ENCODE results near the gene MICB. TPM values are rescaled to one million over a fixed set of nuclear protein-coding genes. Genes with fewer than 3 reads are reported as not detected.

The MICB gene
- total RNA-seq, 1 experiment from 2014 or later: 72.1 TPM

GRCh38 chr6:31556307-31556706 is 58.4 kb downstream of the MICB start:
- Histone ChIP-seq H3K9me3 (ENCODE audit: control insufficient read depth, insufficient read depth, low read depth, low read length) (no peaks in the 10 kb centered on the region), H3K27ac (ENCODE audit: low read length) (no peak overlapping the region), H3K36me3 (ENCODE audit: control insufficient read depth, insufficient read depth, low read length) (peaks cover 10% of the 10 kb centered on the region), H3K4me3 (ENCODE audit: low read depth in 2 of 2, low read length in 2 of 2) (no peak overlapping the region), H3K4me1 (ENCODE audit: control insufficient read depth, insufficient read depth, low read length) (peaks cover 13% of the 10 kb centered on the region), H3K27me3 (ENCODE audit: control insufficient read depth, insufficient read depth, low read length) (no peaks in the 10 kb centered on the region)
- DNase-seq (ENCODE audit: low read depth, low spot score) (no peak), ATAC-seq (no peak)
- in situ Hi-C loops (cut with HindIII; ENCODE audit: low pct_unique_long_range_greater_than_20kb, low sequenced_read_pairs): no loop called here
- CTCF ChIA-PET: no interaction called here
- POLR2A ChIA-PET: interaction anchor here (0.9 kb wide), 1 partner anchor 32 kb away, joined by 4 read pairs; no protein-coding TSS in a partner anchor
- no TSS peak for BruUV-seq (replicated peaks)
- no peak for TF ChIP-seq POLR2AphosphoS5 (IDR thresholded peaks at IDR 0.05; ENCODE audit: low read depth, low read length)
- TF ChIP-seq SIN3A (IDR thresholded peaks at IDR 0.05; ENCODE audit: borderline replicate concordance, insufficient read depth, low read depth, low read length): no peak
- no peak for TF ChIP-seq TCF7L2 (IDR thresholded peaks at IDR 0.05; ENCODE audit: low read depth, low read length)
- TF ChIP-seq REST (IDR thresholded peaks at IDR 0.05; ENCODE audit: insufficient read depth in 1 of 2, low read depth in 2 of 2, low read length in 1 of 2): no peak
- no peak for TF ChIP-seq CTCF (IDR thresholded peaks at IDR 0.05)
- intact Hi-C loops (cut with micrococcal nuclease; ENCODE audit: unreplicated experiment): no loop called here

GRCh38 chr6:31557443-31558317 is 59.7 kb downstream of the MICB start:
- Histone ChIP-seq H3K9me3 (ENCODE audit: control insufficient read depth, insufficient read depth, low read depth, low read length) (no peaks in the 10 kb centered on the region), H3K27ac (ENCODE audit: low read length) (no peak overlapping the region), H3K36me3 (ENCODE audit: control insufficient read depth, insufficient read depth, low read length) (peaks cover 10% of the 10 kb centered on the region), H3K4me3 (ENCODE audit: low read depth in 2 of 2, low read length in 2 of 2) (no peak overlapping the region), H3K27me3 (ENCODE audit: control insufficient read depth, insufficient read depth, low read length) (no peaks in the 10 kb centered on the region), H3K4me1 (ENCODE audit: control insufficient read depth, insufficient read depth, low read length) (peaks cover 13% of the 10 kb centered on the region)
- TF ChIP-seq SIN3A (IDR thresholded peaks at IDR 0.05; ENCODE audit: borderline replicate concordance, insufficient read depth, low read depth, low read length) (no peak), TCF7L2 (IDR thresholded peaks at IDR 0.05; ENCODE audit: low read depth, low read length) (no peak), CTCF (IDR thresholded peaks at IDR 0.05) (no peak), POLR2AphosphoS5 (IDR thresholded peaks at IDR 0.05; ENCODE audit: low read depth, low read length) (no peak), REST (IDR thresholded peaks at IDR 0.05; ENCODE audit: insufficient read depth in 1 of 2, low read depth in 2 of 2, low read length in 1 of 2) (no peak)
- ATAC-seq (no peak), DNase-seq (ENCODE audit: low read depth, low spot score) (no peak)
- ChIA-PET POLR2A (interaction anchor here (0.8 to 0.9 kb wide), 2 partner anchors 30 to 59 kb away, joined by 4 to 6 read pairs; no protein-coding TSS in a partner anchor), CTCF (no interaction called here)
- BruUV-seq (replicated peaks): no TSS peak
- in situ Hi-C loops (cut with HindIII; ENCODE audit: low pct_unique_long_range_greater_than_20kb, low sequenced_read_pairs): no loop called here
- intact Hi-C loops (cut with micrococcal nuclease; ENCODE audit: unreplicated experiment): no loop called here
